Measurements from ENCODE around the gene NTM. TPM values are rescaled to one million over a fixed set of nuclear protein-coding genes. Genes with fewer than 3 reads are reported as not detected.

Gene NTM
- total RNA-seq, 1 donor from 2014 or later: not detected

DNA sequence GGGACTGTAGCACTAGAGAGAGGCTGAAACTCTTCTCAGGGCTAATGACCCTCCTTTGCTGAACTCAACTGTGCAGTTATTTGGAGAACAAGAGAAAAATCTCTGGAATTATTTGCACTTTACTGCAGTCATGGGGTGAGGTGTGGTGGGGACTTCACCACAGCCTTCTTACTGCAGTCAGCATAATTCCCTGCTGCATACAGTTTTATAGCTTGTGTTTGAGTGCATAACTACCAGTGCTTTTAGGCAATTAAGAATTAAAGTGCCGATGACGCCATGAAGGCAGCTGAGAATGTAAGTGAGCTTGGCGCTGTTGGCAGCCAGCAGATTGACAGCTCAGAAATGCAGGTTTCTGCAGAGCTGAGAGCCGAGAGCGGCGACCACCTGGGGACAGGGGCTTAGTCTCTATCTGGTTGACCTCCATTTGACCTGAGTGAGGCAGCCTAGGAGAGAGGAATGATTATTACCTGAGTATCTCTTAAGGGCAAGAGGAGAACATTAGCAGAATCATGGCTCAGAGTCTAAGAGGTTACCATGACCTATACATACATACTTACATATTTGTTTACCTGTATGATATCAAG lies 830.0 kb downstream of the NTM start:
- ChIA-PET CTCF (no interaction called here), POLR2A (no interaction called here)
- ATAC-seq (ENCODE audit: low read depth): no peak
- Mint-ChIP-seq H3K4me3 (no peak overlapping the region), H3K4me1 (no peaks in the 10 kb centered on the region), H3K27ac (no peak overlapping the region), H3K27me3 (no peaks in the 10 kb centered on the region), H3K36me3 (ENCODE audit: low read depth) (no peaks in the 10 kb centered on the region), H3K9me3 (peaks cover 5% of the 10 kb centered on the region)
- TF ChIP-seq, protein P1, sequence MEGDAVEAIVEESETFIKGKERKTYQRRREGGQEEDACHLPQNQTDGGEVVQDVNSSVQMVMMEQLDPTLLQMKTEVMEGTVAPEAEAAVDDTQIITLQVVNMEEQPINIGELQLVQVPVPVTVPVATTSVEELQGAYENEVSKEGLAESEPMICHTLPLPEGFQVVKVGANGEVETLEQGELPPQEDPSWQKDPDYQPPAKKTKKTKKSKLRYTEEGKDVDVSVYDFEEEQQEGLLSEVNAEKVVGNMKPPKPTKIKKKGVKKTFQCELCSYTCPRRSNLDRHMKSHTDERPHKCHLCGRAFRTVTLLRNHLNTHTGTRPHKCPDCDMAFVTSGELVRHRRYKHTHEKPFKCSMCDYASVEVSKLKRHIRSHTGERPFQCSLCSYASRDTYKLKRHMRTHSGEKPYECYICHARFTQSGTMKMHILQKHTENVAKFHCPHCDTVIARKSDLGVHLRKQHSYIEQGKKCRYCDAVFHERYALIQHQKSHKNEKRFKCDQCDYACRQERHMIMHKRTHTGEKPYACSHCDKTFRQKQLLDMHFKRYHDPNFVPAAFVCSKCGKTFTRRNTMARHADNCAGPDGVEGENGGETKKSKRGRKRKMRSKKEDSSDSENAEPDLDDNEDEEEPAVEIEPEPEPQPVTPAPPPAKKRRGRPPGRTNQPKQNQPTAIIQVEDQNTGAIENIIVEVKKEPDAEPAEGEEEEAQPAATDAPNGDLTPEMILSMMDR (IDR thresholded peaks at IDR 0.05): no peak
- DNase-seq: no peak
- intact Hi-C loops (cut with micrococcal nuclease): no loop called here

DNA sequence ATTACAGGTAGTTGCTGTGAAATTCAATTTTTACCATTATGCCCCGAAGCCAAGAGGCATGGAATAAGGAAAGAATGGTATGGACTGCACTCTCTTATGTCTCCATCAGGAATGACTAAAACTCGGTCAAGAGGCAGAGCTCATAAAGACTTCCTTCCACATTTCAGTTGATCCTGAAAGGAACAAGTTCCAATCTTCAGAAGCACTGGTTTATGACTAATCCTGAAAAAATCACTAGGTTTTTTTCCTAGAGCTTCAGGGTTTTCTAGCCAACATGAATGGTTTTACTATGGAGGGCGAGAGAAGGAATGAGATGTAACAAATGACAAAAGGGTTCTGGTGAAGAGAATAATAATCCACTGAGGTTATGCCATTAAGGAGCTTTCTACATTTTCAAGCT lies 832.2 kb downstream of the NTM start:
- Mint-ChIP-seq H3K27me3 (no peaks in the 10 kb centered on the region), H3K4me1 (no peaks in the 10 kb centered on the region), H3K27ac (no peak overlapping the region), H3K9me3 (peaks cover 2% of the 10 kb centered on the region), H3K36me3 (ENCODE audit: low read depth) (no peaks in the 10 kb centered on the region), H3K4me3 (no peak overlapping the region)
- ChIA-PET POLR2A (no interaction called here), CTCF (no interaction called here)
- DNase-seq: no peak
- intact Hi-C loops (cut with micrococcal nuclease): no loop called here
- TF ChIP-seq, protein P1 (IDR thresholded peaks at IDR 0.05): no peak
- no peak for ATAC-seq (ENCODE audit: low read depth)

DNA sequence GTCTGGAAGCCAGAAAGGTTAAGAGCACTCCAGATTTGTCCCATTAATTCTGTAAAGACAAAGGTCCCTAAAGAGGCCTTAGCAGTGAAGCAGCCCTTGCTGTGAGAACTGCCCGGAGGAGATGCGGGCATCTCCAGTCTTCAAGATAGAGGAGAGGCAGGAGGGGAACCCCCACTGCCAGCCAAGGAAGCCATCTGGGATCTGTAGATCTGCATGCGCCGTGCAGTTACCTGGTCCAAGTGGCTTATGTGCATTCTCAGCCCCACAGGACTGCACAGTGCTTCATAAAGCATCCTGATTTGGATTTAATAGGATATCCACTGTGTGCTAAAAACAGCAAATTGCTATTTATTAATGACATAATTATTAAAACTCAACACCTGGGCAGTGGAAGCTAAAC lies 834.6 kb downstream of the NTM start:
- DNase-seq (no peak), ATAC-seq (ENCODE audit: low read depth) (no peak)
- ChIA-PET POLR2A (no interaction called here), CTCF (no interaction called here)
- no peak overlapping the region for H3K4me3 Mint-ChIP-seq
- H3K36me3 Mint-ChIP-seq (ENCODE audit: low read depth): no peaks in the 10 kb centered on the region
- H3K27ac Mint-ChIP-seq: no peak overlapping the region
- no peaks in the 10 kb centered on the region for H3K4me1 Mint-ChIP-seq
- intact Hi-C loops (cut with micrococcal nuclease): no loop called here
- no peaks in the 10 kb centered on the region for H3K27me3 Mint-ChIP-seq
- TF ChIP-seq, protein P1 (IDR thresholded peaks at IDR 0.05): no peak
- peaks cover 2% of the 10 kb centered on the region for H3K9me3 Mint-ChIP-seq

DNA sequence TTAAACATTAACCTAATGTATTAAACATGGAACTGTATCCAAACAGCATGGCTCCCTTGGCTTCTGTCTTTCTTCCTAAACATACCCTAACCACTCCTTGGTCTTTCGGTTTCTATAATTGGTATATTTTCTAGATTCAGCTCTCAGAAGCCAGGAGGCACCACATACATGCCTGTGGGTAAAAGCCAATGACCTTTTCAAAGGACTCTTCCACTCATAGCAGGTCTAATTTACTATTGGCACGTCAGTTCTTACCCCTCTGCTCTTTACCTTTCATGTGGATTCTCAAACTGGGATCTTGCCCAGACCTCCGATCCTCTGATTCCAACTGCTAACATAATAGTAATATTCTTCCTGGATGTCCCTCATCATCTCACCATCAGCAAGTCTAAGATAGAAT lies 835.1 kb downstream of the NTM start:
- Mint-ChIP-seq H3K36me3 (ENCODE audit: low read depth) (no peaks in the 10 kb centered on the region), H3K4me3 (no peak overlapping the region), H3K27ac (no peak overlapping the region), H3K27me3 (no peaks in the 10 kb centered on the region), H3K4me1 (no peaks in the 10 kb centered on the region), H3K9me3 (peaks cover 2% of the 10 kb centered on the region)
- DNase-seq: no peak
- TF ChIP-seq, protein P1 (IDR thresholded peaks at IDR 0.05): no peak
- CTCF ChIA-PET: no interaction called here
- no peak for ATAC-seq (ENCODE audit: low read depth)
- POLR2A ChIA-PET: no interaction called here
- intact Hi-C loops (cut with micrococcal nuclease): no loop called here

DNA sequence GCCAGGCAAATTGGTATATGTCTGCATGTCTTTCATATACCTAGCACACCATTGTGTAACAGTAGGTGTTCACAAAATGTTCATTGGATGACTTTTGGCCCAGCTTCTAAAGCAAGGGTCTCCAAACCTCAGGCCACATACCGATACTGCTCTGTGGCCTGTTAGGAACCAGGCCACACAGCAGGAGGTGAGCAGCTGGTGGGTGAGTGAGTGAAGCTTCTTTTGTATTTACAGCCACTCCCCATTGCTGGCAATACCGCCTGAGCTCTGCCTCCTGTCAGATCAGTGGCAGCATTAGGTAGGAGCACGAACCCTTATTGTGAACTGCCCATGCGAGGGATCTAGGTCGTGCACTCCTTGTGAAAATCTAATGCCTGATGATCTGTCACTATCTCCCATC lies 836.6 kb downstream of the NTM start:
- Mint-ChIP-seq H3K27ac (no peak overlapping the region), H3K36me3 (ENCODE audit: low read depth) (no peaks in the 10 kb centered on the region), H3K27me3 (no peaks in the 10 kb centered on the region), H3K4me3 (no peak overlapping the region), H3K9me3 (peaks cover 2% of the 10 kb centered on the region), H3K4me1 (no peaks in the 10 kb centered on the region)
- ChIA-PET CTCF (no interaction called here), POLR2A (no interaction called here)
- DNase-seq (no peak), ATAC-seq (ENCODE audit: low read depth) (no peak)
- TF ChIP-seq, protein P1 (IDR thresholded peaks at IDR 0.05): no peak
- intact Hi-C loops (cut with micrococcal nuclease): no loop called here
